ENCODE data around the gene NUDT6.

The NUDT6 gene

GRCh38 chr4:122914292-122914904 lies 8.0 kb downstream of the NUDT6 start:
- DNase-seq (ENCODE audit: low spot score), result peak; percentile 63

DNA sequence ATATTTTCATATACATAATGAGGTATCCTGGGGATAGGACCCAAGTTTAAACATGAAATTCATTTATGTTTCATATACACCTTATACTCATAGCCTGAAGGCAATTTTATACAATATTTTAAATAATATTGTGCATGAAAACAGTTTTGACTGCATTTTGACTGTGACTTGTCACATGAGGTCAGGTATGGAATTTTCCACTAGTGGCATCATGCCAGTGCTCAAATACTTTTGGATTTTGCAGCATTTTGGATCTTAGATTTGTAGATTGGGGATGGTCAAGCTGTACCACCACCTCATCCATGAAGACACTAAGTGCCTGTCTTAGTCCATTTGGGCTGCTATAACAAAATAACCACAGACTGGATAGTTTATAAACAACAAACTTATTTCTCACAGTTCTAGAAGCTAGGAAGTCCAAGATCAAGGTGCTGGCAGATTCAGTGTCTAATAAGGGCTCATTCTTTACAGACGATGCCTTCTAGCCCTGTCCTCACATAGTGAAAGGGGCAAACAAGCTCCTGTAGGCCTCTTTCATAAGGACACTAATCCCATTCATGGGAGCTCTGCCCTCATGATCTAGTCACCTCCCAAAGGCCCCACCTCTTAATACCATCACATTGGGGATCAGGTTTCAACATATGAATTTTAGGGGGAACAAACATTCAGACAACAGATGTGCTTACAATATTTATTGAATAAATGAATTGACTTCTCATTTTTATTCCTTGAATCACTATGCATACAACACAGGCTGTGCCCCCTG lies 9.4 kb downstream of the NUDT6 start:
- DNase-seq (ENCODE audit: low spot score), result no peak

DNA sequence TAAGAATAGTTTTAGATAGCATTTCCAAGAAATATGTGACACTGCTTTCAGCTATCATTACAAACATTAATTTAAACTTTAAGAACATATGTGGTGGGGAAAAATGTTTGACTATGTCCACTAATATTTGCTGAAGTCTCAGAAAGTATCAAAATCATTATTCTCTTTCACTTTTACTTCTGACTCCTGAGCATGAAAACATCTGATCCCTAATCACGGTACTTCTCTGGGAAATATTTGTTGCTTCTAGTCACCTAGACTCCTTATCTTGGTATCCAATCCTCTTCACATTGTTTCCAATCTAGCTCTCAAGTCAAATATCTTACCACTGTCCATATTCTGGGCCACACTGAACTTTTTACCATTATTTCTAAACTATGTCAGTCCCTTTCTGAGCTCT lies 10.8 kb downstream of the NUDT6 start:
- no peak for DNase-seq (ENCODE audit: low spot score)

GRCh38 chr4:122909683-122910082 lies 12.7 kb downstream of the NUDT6 start:
- no peak for DNase-seq (ENCODE audit: low spot score)

GRCh38 chr4:122908223-122908622 lies 14.2 kb downstream of the NUDT6 start:
- DNase-seq (ENCODE audit: low spot score), result no peak

- no peak for DNase-seq (ENCODE audit: low spot score)
Measured at GRCh38 chr4:122906859-122907305, 15.5 kb downstream of the NUDT6 start.

DNA sequence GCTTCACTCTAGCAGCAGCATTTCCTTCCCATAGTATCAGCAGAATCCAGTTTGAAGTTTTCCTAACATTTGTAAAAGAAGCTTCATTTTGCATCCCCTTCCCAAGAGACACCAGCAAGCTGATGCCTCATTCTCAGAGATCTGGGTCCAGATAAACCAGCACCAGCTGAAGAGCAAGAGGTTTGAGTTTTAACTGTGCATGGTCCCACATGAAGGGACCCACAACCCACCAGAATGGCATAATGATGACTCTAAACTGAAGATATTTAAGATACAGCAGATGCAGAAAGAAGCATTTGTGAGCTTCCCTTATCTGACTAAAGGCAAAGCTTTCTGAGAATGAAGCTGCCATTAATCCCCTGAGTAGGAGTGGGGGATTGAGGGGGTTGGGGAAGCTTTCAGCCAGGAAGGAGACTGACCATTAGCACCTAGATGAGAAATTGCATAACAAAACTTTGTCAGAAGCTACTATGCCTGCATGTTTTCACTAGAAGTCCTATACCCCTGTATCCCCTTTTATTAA lies 18.6 kb downstream of the NUDT6 start:
- no peak for DNase-seq (ENCODE audit: low spot score)

DNA sequence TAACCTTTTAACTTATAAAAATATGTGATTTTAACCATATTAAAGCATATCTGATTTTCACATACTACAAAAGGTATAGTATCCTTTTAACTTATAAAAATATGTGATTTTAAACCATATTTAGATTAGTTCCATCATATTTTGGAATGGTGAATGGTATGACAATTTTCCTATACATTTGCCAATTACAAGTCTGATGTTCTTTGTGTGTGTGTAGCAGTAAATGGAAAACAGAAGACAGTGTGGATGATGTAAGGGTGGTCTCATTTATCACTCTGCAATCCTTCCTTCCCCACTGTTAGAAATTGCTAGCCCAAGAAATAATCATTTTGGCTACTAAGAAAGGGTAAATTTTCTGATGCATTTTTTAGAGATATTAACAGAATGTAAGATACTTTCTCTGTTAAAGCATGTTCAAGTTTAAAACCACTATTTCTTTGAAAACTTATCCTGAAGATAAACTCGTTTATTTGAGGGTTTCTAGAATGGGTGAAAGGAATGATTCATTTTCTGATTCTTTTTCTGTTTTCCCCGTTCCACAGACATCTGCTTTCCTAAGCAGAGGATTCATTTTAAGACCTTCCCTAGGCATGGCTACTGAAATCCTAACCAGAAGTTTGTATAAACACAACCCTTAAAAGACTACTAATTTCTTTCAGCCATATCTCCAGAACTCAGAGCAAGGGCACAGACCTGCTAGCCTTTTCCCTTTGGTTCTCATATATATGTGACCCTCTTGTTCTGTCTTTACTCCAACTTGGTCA lies 21.0 kb downstream of the NUDT6 start:
- no peak for DNase-seq (ENCODE audit: low spot score)

DNA sequence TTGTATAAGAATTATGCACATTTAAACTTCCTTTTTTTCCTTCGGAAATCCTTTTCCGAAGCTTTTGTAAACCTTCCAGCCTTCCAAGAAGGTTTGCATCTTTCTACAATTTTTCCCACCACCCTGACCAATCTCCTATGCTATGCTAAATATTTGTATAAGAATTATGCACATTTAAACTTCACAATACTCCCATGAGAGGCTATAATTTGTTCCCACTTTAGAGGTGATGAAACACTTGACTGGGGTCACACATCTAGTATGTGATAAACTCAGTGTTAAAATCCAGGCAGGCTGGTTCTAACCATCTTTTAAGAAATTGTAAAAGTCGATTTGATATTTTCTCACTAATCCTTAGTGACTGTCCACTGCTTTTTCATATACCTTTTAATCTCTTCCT lies 22.1 kb downstream of the NUDT6 start:
- no peak for DNase-seq (ENCODE audit: low spot score)

DNA sequence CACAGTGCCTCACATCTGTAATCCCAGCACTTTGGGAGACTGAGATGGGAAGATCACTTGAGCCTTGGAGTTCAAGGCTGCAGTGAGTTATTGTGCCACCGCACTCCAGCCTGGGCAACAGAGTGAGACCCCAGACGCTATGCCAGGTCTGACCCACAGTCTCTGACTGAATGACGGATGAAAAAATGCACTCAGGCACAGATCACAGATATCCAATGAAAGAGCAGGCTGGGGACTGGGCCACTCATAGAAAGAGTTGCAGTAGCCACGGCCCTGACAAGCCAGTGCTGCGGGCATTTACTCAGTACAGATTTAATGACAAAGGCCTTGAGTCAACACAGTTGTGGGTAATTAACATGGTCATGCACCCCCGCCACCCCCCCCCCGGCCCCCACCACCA lies 22.7 kb downstream of the NUDT6 start:
- no peak for DNase-seq (ENCODE audit: low spot score)

DNA sequence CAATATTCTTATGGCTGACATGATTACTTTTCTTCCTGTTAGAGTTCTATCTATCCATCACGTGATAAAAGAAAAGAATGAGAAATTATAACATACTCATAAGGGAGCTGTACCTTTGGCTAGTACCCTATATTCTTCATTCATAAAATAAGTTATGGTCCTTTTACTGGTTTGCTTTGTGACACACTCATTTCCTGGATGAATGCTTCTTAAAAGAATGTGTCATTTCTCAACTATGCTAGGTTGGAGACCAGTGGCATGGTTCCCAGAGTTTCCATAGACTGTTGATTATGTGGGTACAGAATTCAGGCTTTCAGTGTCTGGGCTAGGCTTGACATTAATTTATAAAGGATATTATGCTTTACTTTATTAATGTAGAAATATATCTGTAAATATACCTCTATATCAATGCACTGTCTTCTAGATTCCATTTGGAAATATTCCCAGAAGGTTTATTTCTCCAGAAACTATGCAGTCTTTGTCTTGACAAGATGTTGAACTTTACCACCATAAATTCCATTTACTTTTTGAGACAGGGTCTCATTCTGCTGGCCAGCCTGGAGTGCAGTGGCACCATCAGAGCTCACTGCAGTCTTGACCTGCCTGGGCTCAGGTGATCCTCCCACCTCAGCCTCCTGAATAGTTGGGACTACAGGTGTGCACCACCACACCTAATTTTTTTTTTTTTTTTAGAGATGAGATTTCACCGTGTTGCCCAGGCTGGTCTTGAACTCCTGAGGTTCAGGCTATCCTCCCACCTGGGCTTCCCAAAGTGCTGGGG lies 23.8 kb downstream of the NUDT6 start:
- DNase-seq (ENCODE audit: low spot score), result peak; percentile 88

DNA sequence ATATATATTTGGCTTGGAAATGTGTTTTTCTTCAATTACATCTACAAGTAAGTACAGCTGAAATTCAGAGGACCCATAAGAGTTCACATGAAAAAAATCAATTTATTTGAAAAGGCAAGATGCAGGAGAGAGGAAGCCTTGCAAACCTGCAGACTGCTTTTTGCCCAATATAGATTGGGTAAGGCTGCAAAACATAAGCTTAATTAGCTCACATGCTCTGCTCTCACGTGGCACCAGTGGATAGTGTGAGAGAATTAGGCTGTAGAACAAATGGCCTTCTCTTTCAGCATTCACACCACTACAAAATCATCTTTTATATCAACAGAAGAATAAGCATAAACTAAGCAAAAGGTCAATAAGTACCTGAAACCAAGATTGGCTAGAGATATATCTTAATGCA lies 26.1 kb downstream of the NUDT6 start:
- DNase-seq (ENCODE audit: low spot score), result no peak

DNA sequence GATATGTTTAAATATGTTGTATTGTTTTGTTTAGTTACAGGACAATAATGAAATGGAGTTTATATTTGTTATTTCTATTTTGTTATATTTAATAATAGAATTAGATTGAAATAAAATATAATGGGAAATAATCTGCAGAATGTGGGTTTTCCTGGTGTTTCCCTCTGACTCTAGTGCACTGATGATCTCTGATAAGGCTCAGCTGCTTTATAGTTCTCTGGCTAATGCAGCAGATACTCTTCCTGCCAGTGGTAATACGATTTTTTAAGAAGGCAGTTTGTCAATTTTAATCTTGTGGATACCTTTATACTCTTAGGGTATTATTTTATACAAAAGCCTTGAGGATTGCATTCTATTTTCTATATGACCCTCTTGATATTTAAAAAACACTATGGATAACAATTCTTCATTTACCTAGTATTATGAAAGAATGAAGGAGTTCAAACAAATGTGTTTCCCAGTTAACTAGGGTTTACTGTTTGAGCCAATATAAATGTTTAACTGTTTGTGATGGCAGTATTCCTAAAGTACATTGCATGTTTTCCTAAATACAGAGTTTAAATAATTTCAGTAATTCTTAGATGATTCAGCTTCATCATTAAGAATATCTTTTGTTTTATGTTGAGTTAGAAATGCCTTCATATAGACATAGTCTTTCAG lies 26.9 kb downstream of the NUDT6 start:
- no peak for DNase-seq (ENCODE audit: low spot score)

- no peak for DNase-seq (ENCODE audit: low spot score)
Measured at GRCh38 chr4:122894827-122895226, 27.6 kb downstream of the NUDT6 start.

DNA sequence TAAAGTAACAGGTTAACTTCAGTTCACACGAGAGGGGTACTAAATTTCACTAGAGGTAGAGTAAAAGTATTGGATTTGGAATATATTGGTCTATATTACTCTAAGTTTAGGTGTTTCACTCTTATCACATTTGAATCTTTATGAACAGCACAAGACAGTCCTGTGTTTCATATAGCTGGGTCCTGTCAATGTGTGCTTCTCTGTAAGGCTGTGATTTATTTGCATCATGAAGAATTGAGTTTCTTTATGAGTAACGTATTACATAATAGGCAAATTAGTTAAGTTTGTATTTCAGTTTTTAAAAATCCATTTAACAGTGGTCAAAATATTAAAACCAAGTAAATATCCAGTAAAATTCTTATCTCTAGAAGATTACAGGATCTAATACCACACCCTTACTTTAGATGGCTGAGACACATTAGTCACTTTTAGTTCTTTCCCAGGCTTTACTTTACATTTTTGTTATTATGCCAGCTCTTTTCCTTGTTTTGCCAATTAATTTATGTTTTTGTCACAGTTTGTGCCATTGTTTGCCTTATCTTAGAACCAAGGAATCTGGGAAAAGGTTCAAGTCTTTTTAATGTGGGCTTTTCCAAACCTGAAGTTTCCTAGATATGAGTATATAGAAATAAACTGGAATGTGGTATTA lies 32.1 kb downstream of the NUDT6 start:
- DNase-seq (ENCODE audit: low spot score), result peak; percentile 57

- DNase-seq (ENCODE audit: low spot score), result peak; percentile 76
Measured at GRCh38 chr4:122889726-122890125, 32.7 kb downstream of the NUDT6 start.

GRCh38 chr4:122884499-122884898 lies 37.9 kb downstream of the NUDT6 start:
- no peak for DNase-seq (ENCODE audit: low spot score)

- DNase-seq (ENCODE audit: low spot score), result no peak
Measured at GRCh38 chr4:122882857-122883735, 39.3 kb downstream of the NUDT6 start.

GRCh38 chr4:122879001-122879400 lies 43.4 kb downstream of the NUDT6 start:
- no peak for DNase-seq (ENCODE audit: low spot score)

DNA sequence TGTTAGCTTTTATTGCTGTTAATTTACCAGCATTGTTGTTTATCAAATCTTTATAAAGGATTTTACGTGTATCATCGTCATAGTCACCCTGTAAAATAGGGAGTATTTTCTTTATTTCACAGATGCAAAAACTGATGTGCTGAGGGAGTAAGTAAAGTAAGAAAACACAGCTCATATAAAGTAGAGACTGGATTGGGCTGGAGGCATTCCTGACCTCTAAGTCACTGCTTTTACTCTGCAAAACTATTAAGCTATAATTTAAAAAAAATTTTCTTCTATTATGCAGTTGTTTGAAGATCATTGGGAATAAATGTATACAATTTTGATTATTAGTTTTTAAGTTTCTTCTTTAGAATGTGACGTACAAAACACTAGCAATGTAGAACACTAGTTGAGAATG lies 45.9 kb downstream of the NUDT6 start:
- no peak for DNase-seq (ENCODE audit: low spot score)

Measured in LoVo (cell line).